ENCODE results near the gene SUFU. TPM values are rescaled to one million over a fixed set of nuclear protein-coding genes. Genes with fewer than 3 reads are reported as not detected.

SUFU gene
- total RNA-seq, 1 experiment from 2014 or later, result 10.6 TPM

DNA sequence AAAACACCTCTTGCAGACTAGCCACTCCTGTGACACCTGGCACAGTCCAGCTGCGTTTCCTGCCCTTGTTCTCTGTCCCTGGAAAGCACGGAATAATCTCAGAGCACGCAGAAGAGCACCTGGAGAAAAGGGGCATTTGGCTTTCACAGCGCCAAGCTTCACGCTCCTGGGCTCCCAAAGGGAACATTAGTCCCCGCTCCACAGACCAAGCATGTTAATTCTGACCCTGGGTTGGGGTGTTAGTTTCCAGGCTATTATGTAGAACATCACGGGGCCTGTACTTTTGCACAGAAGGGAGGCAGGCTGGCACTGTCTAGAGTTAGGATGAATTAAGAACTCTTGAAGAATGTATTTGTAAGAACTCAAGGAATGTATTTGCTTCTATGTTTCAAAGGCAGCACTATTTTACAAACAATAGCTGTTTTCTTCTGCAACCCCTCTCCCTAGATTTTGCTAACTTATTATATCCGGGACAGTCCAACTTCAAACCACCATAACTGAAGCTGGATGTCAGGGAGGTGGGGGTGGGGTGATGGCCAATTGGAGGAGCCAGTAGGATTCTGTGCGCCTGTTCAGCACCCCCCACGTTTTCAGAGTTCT, 78.3 kb downstream of the SUFU start:
- Histone ChIP-seq H3K4me1 (no peaks in the 10 kb centered on the region), H3K27me3 (replicated peaks; ENCODE audit: control insufficient read depth, insufficient read depth, low read length) (no peaks in the 10 kb centered on the region), H3K9me3 (no peaks in the 10 kb centered on the region), H3K36me3 (ENCODE audit: control insufficient read depth, insufficient read depth, low read length) (no peaks in the 10 kb centered on the region), H3K4me3 (ENCODE audit: low read depth, low read length) (no peak overlapping the region)
- no peak for DNase-seq
- Mint-ChIP-seq H3K4me1 (ENCODE audit: low read depth, unreplicated experiment) (no peaks in the 10 kb centered on the region), H3K4me3 (ENCODE audit: unreplicated experiment) (no peak overlapping the region), H3K27ac (ENCODE audit: unreplicated experiment) (no peak overlapping the region), H3K27me3 (ENCODE audit: insufficient read depth, unreplicated experiment) (no peaks in the 10 kb centered on the region), H3K36me3 (ENCODE audit: insufficient read depth, unreplicated experiment) (no peaks in the 10 kb centered on the region), H3K9me3 (ENCODE audit: unreplicated experiment) (no peaks in the 10 kb centered on the region)
- ChIA-PET CTCF (interaction anchor here (0.6 to 3.8 kb wide), 2 partner anchors 78 to 95 kb away, joined by 4 to 122 read pairs; partner anchors contain the start of genes ACTR1A and SUFU), POLR2A (no interaction called here)
- TF ChIP-seq, protein P1, sequence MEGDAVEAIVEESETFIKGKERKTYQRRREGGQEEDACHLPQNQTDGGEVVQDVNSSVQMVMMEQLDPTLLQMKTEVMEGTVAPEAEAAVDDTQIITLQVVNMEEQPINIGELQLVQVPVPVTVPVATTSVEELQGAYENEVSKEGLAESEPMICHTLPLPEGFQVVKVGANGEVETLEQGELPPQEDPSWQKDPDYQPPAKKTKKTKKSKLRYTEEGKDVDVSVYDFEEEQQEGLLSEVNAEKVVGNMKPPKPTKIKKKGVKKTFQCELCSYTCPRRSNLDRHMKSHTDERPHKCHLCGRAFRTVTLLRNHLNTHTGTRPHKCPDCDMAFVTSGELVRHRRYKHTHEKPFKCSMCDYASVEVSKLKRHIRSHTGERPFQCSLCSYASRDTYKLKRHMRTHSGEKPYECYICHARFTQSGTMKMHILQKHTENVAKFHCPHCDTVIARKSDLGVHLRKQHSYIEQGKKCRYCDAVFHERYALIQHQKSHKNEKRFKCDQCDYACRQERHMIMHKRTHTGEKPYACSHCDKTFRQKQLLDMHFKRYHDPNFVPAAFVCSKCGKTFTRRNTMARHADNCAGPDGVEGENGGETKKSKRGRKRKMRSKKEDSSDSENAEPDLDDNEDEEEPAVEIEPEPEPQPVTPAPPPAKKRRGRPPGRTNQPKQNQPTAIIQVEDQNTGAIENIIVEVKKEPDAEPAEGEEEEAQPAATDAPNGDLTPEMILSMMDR (IDR thresholded peaks at IDR 0.05; ENCODE audit: insufficient read depth in 1 of 2, low read depth in 1 of 2, low read length in 1 of 2, severe bottlenecking in 1 of 2, unreplicated experiment in 1 of 2), result no peak
- intact Hi-C loops (cut with micrococcal nuclease; ENCODE audit: unreplicated experiment), result loop anchor here (5.0 kb wide), 3 partner anchors 100 to 355 kb away; partner anchors contain the start of genes ELOVL3 and FBXL15
- no TSS peak for BruUV-seq (replicated peaks)

- BruUV-seq (replicated peaks), result no TSS peak
These were observed 80.0 kb downstream of the SUFU start for GRCh38 chr10:102583435-102584417.

More at GRCh38 chr10:102583435-102584417, 80.0 kb downstream of the SUFU start:
- intact Hi-C loops (cut with micrococcal nuclease; ENCODE audit: unreplicated experiment), result loop anchor here (1.0 to 5.0 kb wide), 5 partner anchors 81 to 356 kb away; partner anchors contain the start of genes ACTR1A, ELOVL3 and FBXL15
- no peaks in the 10 kb centered on the region for H3K27me3 Mint-ChIP-seq (ENCODE audit: insufficient read depth, unreplicated experiment)
- Histone ChIP-seq H3K9me3 (no peaks in the 10 kb centered on the region), H3K4me1 (no peaks in the 10 kb centered on the region), H3K27me3 (replicated peaks; ENCODE audit: control insufficient read depth, insufficient read depth, low read length) (no peaks in the 10 kb centered on the region), H3K36me3 (ENCODE audit: control insufficient read depth, insufficient read depth, low read length) (no peaks in the 10 kb centered on the region), H3K4me3 (ENCODE audit: low read depth, low read length) (no peak overlapping the region)
- H3K4me3 Mint-ChIP-seq (ENCODE audit: unreplicated experiment), result no peak overlapping the region
- ChIA-PET CTCF (interaction anchor here (0.6 to 3.8 kb wide), 39 partner anchors 9 to 546 kb away, joined by 3 to 122 read pairs (median 4); partner anchors contain the start of genes ACTR1A, CNNM2, CUEDC2 and ELOVL3), POLR2A (interaction anchor here (1.0 kb wide), 1 partner anchor 133 kb away, joined by 3 read pairs; no protein-coding TSS in a partner anchor)
- H3K27ac Mint-ChIP-seq (ENCODE audit: unreplicated experiment), result no peak overlapping the region
- TF ChIP-seq, protein P1 (IDR thresholded peaks at IDR 0.05; ENCODE audit: insufficient read depth in 1 of 2, low read depth in 1 of 2, low read length in 1 of 2, severe bottlenecking in 1 of 2, unreplicated experiment in 1 of 2), result peak; percentile 78 to 93
- DNase-seq, result peak; percentile 83 to 86
- no peaks in the 10 kb centered on the region for H3K9me3 Mint-ChIP-seq (ENCODE audit: unreplicated experiment)
- no peaks in the 10 kb centered on the region for H3K4me1 Mint-ChIP-seq (ENCODE audit: low read depth, unreplicated experiment)
- no peaks in the 10 kb centered on the region for H3K36me3 Mint-ChIP-seq (ENCODE audit: insufficient read depth, unreplicated experiment)
